ENCODE results near the gene SPATA16.

DNA sequence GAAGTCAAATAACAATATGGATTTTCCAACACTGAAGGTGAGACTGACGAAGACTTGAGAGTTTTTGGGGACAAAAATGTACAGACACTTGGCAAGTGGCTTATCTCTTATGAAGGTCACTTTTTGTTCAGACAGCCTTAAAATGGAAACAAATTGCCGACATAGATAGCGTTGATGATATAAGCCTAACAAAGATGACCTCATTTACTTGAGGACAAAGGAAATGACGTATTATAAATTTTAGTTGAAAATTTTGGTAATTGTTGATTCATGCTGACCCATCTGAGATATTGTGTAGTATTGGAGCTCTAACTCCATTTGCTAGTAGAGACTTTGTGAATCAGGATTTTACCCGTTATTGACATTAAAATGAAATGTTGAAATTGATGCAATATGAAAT lies 168.3 kb downstream of the SPATA16 start:
- TF ChIP-seq, protein P1, sequence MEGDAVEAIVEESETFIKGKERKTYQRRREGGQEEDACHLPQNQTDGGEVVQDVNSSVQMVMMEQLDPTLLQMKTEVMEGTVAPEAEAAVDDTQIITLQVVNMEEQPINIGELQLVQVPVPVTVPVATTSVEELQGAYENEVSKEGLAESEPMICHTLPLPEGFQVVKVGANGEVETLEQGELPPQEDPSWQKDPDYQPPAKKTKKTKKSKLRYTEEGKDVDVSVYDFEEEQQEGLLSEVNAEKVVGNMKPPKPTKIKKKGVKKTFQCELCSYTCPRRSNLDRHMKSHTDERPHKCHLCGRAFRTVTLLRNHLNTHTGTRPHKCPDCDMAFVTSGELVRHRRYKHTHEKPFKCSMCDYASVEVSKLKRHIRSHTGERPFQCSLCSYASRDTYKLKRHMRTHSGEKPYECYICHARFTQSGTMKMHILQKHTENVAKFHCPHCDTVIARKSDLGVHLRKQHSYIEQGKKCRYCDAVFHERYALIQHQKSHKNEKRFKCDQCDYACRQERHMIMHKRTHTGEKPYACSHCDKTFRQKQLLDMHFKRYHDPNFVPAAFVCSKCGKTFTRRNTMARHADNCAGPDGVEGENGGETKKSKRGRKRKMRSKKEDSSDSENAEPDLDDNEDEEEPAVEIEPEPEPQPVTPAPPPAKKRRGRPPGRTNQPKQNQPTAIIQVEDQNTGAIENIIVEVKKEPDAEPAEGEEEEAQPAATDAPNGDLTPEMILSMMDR (IDR thresholded peaks at IDR 0.05): no peak
- TF ChIP-seq POLR2A (IDR thresholded peaks at IDR 0.05) (no peak), EP300 (IDR thresholded peaks at IDR 0.05) (no peak)
